Liver (tissue), 9 donors: ENCODE results near the gene TRMT44. TPM values are rescaled to one million over a fixed set of nuclear protein-coding genes. Genes with fewer than 3 reads are reported as not detected.

Source experiments
- DNase-seq: peaks from one replicate; pipeline ENCODE4 v3.0.0-alpha.2; 2017; ENCODE audit warnings: low spot score
- H3K27ac ChIP-seq, 2 donors: one replicate each; pipeline ENCODE4 v1.7.0; 2013; ENCODE audit warnings: inconsistent platforms in 2 of 2, low read length in 2 of 2, control low read depth in 1 of 2, low read depth in 1 of 2, mild to moderate bottlenecking in 1 of 2
- H3K27me3 ChIP-seq, 4 donors: one replicate each; pipeline versions ENCODE4 v1.6.1 to v1.7.0; 2013; ENCODE audit warnings: low read length in 3 of 4, inconsistent platforms in 1 of 4, mild to moderate bottlenecking in 1 of 4, moderate library complexity in 1 of 4; ENCODE audit not compliant: control insufficient read depth in 4 of 4, insufficient read depth in 4 of 4
- H3K36me3 ChIP-seq, 4 donors: one replicate each; pipeline versions ENCODE4 v1.6.1 to v1.7.0; 2013; ENCODE audit warnings: low read length in 3 of 4, mild to moderate bottlenecking in 3 of 4, low read depth in 1 of 4, moderate library complexity in 1 of 4; ENCODE audit not compliant: control insufficient read depth in 4 of 4, insufficient read depth in 3 of 4
- H3K4me1 ChIP-seq, 4 donors: one replicate each; pipeline versions ENCODE4 v1.6.1 to v1.7.0; 2013; ENCODE audit warnings: low read length in 3 of 4, mild to moderate bottlenecking in 3 of 4, moderate library complexity in 1 of 4; ENCODE audit not compliant: control insufficient read depth in 4 of 4, insufficient read depth in 4 of 4
- H3K4me3 ChIP-seq, 3 donors: one replicate each; pipeline versions ENCODE4 v1.6.1 to v1.7.0; 2013; ENCODE audit warnings: low read length in 3 of 3, control low read depth in 1 of 3, low read depth in 1 of 3, mild to moderate bottlenecking in 1 of 3
- H3K9ac ChIP-seq, 2 donors: one replicate each; pipeline ENCODE4 v1.7.0; 2013; ENCODE audit warnings: low read length in 2 of 2, mild to moderate bottlenecking in 2 of 2, moderate library complexity in 2 of 2, control low read depth in 1 of 2, low read depth in 1 of 2
- H3K9me3 ChIP-seq, 4 donors: one replicate each; pipeline versions ENCODE4 v1.6.1 to v1.7.0; 2013; ENCODE audit warnings: low read length in 3 of 4; ENCODE audit not compliant: control insufficient read depth in 4 of 4
- ATF3 ChIP-seq: IDR thresholded peaks from 2 replicates; pipeline ENCODE4 v1.6.1; 2016; ENCODE audit warnings: antibody characterized with exemption
- EGR1 ChIP-seq, 2 donors: IDR thresholded peaks; 2 replicates each; pipeline ENCODE4 v1.6.1; 2016 to 2018; ENCODE audit warnings: antibody characterized with exemption in 2 of 2, low read depth in 2 of 2
- FOXA2 ChIP-seq: IDR thresholded peaks from 2 replicates; pipeline ENCODE4 v1.6.1; 2016; ENCODE audit warnings: antibody characterized with exemption
- GABPA ChIP-seq, 2 donors: IDR thresholded peaks in 1 of 2; conservative IDR thresholded peaks in 1 of 2; 2 replicates each; pipeline ENCODE4 v1.6.1; 2016; ENCODE audit warnings: antibody characterized with exemption in 2 of 2, mild to moderate bottlenecking in 1 of 2, moderate library complexity in 1 of 2
- HNF4A ChIP-seq, 2 donors: conservative IDR thresholded peaks; 2 replicates each; pipeline ENCODE4 v1.6.1; 2016; ENCODE audit warnings: antibody characterized with exemption in 2 of 2, mild to moderate bottlenecking in 2 of 2
- JUND ChIP-seq, 2 donors: IDR thresholded peaks; 2 replicates each; pipeline ENCODE4 v1.6.1; 2016; ENCODE audit warnings: antibody characterized with exemption in 2 of 2
- MAX ChIP-seq: IDR thresholded peaks from 2 replicates; pipeline ENCODE4 v1.6.1; 2016; ENCODE audit warnings: antibody characterized with exemption
- NR2F2 ChIP-seq: IDR thresholded peaks from 2 replicates; pipeline ENCODE4 v1.6.1; 2016; ENCODE audit warnings: antibody characterized with exemption
- RAD21 ChIP-seq, 2 donors: IDR thresholded peaks; 2 replicates each; pipeline ENCODE4 v1.6.1; 2016; ENCODE audit warnings: antibody characterized with exemption in 2 of 2, mild to moderate bottlenecking in 2 of 2
- REST ChIP-seq: IDR thresholded peaks from 2 replicates; pipeline ENCODE4 v1.6.1; 2016; ENCODE audit warnings: antibody characterized with exemption, mild to moderate bottlenecking
- RXRA ChIP-seq, 2 donors: IDR thresholded peaks; 2 replicates each; pipeline ENCODE4 v1.6.1; 2017 to 2018; ENCODE audit warnings: antibody characterized with exemption in 2 of 2, mild to moderate bottlenecking in 1 of 2
- SP1 ChIP-seq: IDR thresholded peaks from 2 replicates; pipeline ENCODE4 v1.6.1; 2018; ENCODE audit warnings: antibody characterized with exemption, mild to moderate bottlenecking
- TAF1 ChIP-seq: conservative IDR thresholded peaks from 2 replicates; pipeline ENCODE4 v1.6.1; 2016; ENCODE audit warnings: antibody characterized with exemption, mild to moderate bottlenecking
- YY1 ChIP-seq: IDR thresholded peaks from 2 replicates; pipeline ENCODE4 v1.6.1; 2016; ENCODE audit warnings: antibody characterized with exemption, mild to moderate bottlenecking
- WGBS: extraction: QIAGEN DNeasy Blood & Tissue Kit; methylation state at CpG from one replicate; pipeline ENCODE4 v1.1.7; 2013; 5-methylcytosine and 5-hydroxymethylcytosine counted together
- polyA plus RNA-seq, 2 donors: library from polyadenylated mRNA; stranded (reverse) in 1 of 2; unstranded in 1 of 2; fragments of 200-250 nt in 1 of 2; fragments of >200 nt in 1 of 2; fragmentation: Nextera tagmentation in 1 of 2; extraction: Ambion mirVana in 1 of 2; gene quantifications; one replicate each; pipeline versions ENCODE4 v1.2.1 to v1.2.3, GENCODE V29; 2013 to 2015
- total RNA-seq, 2 donors: library from RNA; depleted of rRNA; stranded (reverse); fragments of >200 nt; gene quantifications; one replicate each; pipeline ENCODE4 v1.2.3, GENCODE V29; 2014
- donor health status: healthy.
- donor health status: healthy.
- donor health status: healthy.
- donor health status: healthy.
- donor health status: healthy.

Gene TRMT44
- total and polyA plus RNA-seq, 4 donors: 3.0 to 16.0 (median 5.7) TPM

GRCh38 chr4:8441499-8442091 lies 1.0 kb downstream of the TRMT44 start (continued):
- TF ChIP-seq GABPA (IDR thresholded peaks at IDR 0.05 in 1 of 2, conservative IDR thresholded peaks at IDR 0.05 in 1 of 2) (no peak), NR2F2 (no peak), YY1 (no peak), TAF1 (no peak), EGR1 (IDR thresholded peaks at IDR 0.05; ENCODE audit: low read depth in 2 of 2) (no peak), JUND (IDR thresholded peaks at IDR 0.05) (no peak), SP1 (no peak), ATF3 (no peak)

GRCh38 chr4:8442596-8443358 lies 2.2 kb downstream of the TRMT44 start:
- Histone ChIP-seq H3K4me1 (peaks cover 12 to 44% (median 33%) of the 10 kb centered on the region in 4 donors), H3K4me3 (no peak overlapping the region), H3K27ac (no peak overlapping the region), H3K9ac (no peak overlapping the region), H3K36me3 (peaks cover 0 to 9% (median 3%) of the 10 kb centered on the region in 4 donors), H3K27me3 (no peaks in the 10 kb centered on the region), H3K9me3 (no peaks in the 10 kb centered on the region)
- no peak for DNase-seq
- TF ChIP-seq FOXA2 (no peak), RAD21 (IDR thresholded peaks at IDR 0.05) (no peak), MAX (no peak), SP1 (no peak), RXRA (IDR thresholded peaks at IDR 0.05) (no peak), TAF1 (no peak), REST (no peak), ATF3 (no peak), GABPA (IDR thresholded peaks at IDR 0.05 in 1 of 2, conservative IDR thresholded peaks at IDR 0.05 in 1 of 2) (no peak)
- WGBS: 89% methylated on average over 10 of the region's 10 CpGs

- Histone ChIP-seq H3K9me3 (no peaks in the 10 kb centered on the region), H3K27me3 (no peaks in the 10 kb centered on the region), H3K4me3 (no peak overlapping the region), H3K36me3 (peaks cover 0 to 14% (median 3%) of the 10 kb centered on the region in 4 donors), H3K27ac (no peak overlapping the region), H3K4me1 (peaks cover 12 to 37% (median 31%) of the 10 kb centered on the region in 4 donors), H3K9ac (no peak overlapping the region)
- WGBS: 92% methylated on average over 6 of the region's 6 CpGs
- DNase-seq: no peak
- TF ChIP-seq HNF4A (conservative IDR thresholded peaks at IDR 0.05): no peak
- no peak for TF ChIP-seq TAF1
Observed at GRCh38 chr4:8443801-8444200, 3.2 kb downstream of the TRMT44 start.
